ENCODE data around the gene FAM3D. TPM values are rescaled to one million over a fixed set of nuclear protein-coding genes. Genes with fewer than 3 reads are reported as not detected.
"Not testable (repeated sequence)": the region's sequence is repeated elsewhere in the genome, so short reads cannot be mapped to it uniquely, and the experiment has no call there.

The FAM3D gene
- total RNA-seq, 5 donors from 2014 or later (not counting 1 experiment from before 2014, with no cell fraction given): 0.38 to 0.41 TPM; not detected in 3

DNA sequence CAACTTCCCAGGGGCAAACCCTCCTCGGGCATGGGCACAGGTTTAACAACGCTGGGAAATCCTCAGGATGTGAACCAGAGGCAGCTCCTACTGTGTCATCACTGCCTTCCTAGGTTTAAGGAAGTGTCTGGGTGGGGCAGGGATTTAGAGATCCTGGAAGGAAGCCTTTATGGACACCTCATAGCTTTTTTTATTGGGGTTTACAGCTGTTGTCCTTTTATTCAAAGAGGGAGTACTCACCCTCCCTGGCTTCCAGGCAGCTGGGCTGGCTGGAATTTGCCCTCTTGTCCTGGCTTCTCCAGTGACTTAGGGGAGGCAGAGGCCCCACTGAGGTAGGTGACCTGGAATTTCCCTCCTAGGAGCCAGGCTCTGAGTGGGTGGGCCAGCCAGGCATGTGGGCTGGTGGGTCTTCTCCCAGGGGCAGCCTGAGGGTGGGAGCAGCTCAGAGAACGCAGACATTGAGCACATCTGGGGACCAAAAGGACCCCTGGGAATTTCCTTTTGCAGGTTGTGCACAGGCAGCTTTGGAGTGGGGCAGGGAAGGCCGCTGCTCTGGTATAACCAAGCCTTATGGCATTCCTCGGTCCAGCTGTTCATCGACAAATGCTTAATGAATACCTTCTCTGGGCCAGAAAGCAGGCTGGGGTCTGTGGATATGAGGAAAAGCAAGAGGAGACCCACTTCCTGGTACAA lies 13.5 kb upstream of the FAM3D start:
- no peak overlapping the region for H3K27ac Mint-ChIP-seq
- Histone ChIP-seq H3K9me3 (no peaks in the 10 kb centered on the region), H3K4me3 (ENCODE audit: control insufficient read depth in 1 of 2, extremely low read depth in 1 of 2, low read length in 1 of 2) (no peak overlapping the region), H3K36me3 (ENCODE audit: control insufficient read depth in 2 of 2, extremely low read depth in 1 of 2, insufficient read depth in 1 of 2, low read length in 1 of 2) (no peaks in the 10 kb centered on the region), H3K27ac (ENCODE audit: low read length) (no peak overlapping the region), H3K27me3 (replicated peaks in 1 of 2; ENCODE audit: control insufficient read depth in 2 of 2, extremely low read depth in 1 of 2, insufficient read depth in 2 of 2, low read length in 1 of 2) (peaks cover 0 to 26% of the 10 kb centered on the region in 2 experiments), H3K4me1 (ENCODE audit: control insufficient read depth in 1 of 2, extremely low read depth in 1 of 2, insufficient read depth in 2 of 2, low read length in 2 of 2) (no peaks in the 10 kb centered on the region)
- DNase-seq (no peak), ATAC-seq (replicated peaks in 1 of 4) (no peak)
- peaks cover 0 to 8% (median 0%) of the 10 kb centered on the region in 3 donors for H3K9me3 Mint-ChIP-seq
- H3K4me1 Mint-ChIP-seq: no peaks in the 10 kb centered on the region
- ChIA-PET CTCF (interaction anchor here in 1 of 2 donors (0.7 kb wide), 1 partner anchor 1151 kb away, joined by 3 read pairs; no protein-coding TSS in a partner anchor), POLR2A (no interaction called here)
- H3K36me3 Mint-ChIP-seq: no peaks in the 10 kb centered on the region
- WGBS (ENCODE audit: insufficient coverage): 76% methylated on average over 5 of the region's 6 CpGs
- H3K27me3 Mint-ChIP-seq: peaks cover 17 to 18% of the 10 kb centered on the region in 2 donors
- no peak overlapping the region for H3K4me3 Mint-ChIP-seq

DNA sequence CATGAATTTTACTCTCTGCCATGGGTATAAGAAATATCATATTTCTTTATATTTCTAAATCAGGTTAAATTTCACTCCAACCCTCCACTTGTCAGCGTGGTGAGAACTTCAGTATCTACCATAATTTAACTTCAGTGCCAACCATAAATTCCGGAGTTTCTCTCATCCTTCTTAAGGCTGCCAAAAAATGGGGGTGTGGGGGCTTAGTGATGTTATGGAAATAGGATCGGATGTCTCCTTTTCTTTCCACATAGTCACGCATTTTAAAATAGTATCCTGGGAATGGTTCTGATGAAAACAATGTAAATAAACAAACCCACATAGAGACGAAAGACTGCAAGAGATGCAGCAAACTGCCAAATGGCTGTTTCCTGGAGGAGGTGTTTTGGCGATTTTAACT lies 12.9 kb upstream of the FAM3D start:
- Histone ChIP-seq H3K4me1 (ENCODE audit: control insufficient read depth in 1 of 2, extremely low read depth in 1 of 2, insufficient read depth in 2 of 2, low read length in 2 of 2) (no peaks in the 10 kb centered on the region), H3K36me3 (ENCODE audit: control insufficient read depth in 2 of 2, extremely low read depth in 1 of 2, insufficient read depth in 1 of 2, low read length in 1 of 2) (no peaks in the 10 kb centered on the region), H3K9me3 (no peaks in the 10 kb centered on the region), H3K27me3 (replicated peaks in 1 of 2; ENCODE audit: control insufficient read depth in 2 of 2, extremely low read depth in 1 of 2, insufficient read depth in 2 of 2, low read length in 1 of 2) (peaks cover 0 to 26% of the 10 kb centered on the region in 2 experiments), H3K4me3 (ENCODE audit: control insufficient read depth in 1 of 2, extremely low read depth in 1 of 2, low read length in 1 of 2) (no peak overlapping the region), H3K27ac (ENCODE audit: low read length) (no peak overlapping the region)
- ATAC-seq (replicated peaks in 1 of 4): no peak
- POLR2A ChIA-PET: interaction anchor here in 1 of 2 donors (0.6 kb wide), 1 partner anchor 134 kb away, joined by 4 read pairs; no protein-coding TSS in a partner anchor
- H3K4me1 Mint-ChIP-seq: no peaks in the 10 kb centered on the region
- no peak for DNase-seq
- no peak overlapping the region for H3K4me3 Mint-ChIP-seq
- no peak overlapping the region for H3K27ac Mint-ChIP-seq
- CTCF ChIA-PET: interaction anchor here in 1 of 2 donors (0.7 kb wide), 1 partner anchor 1152 kb away, joined by 3 read pairs; no protein-coding TSS in a partner anchor
- no CpG with 5 or more reads among the region's 6 CpGs for WGBS (ENCODE audit: insufficient coverage)
- H3K9me3 Mint-ChIP-seq: peaks cover 0 to 8% (median 0%) of the 10 kb centered on the region in 3 donors
- H3K36me3 Mint-ChIP-seq: no peaks in the 10 kb centered on the region
- H3K27me3 Mint-ChIP-seq: peaks cover 17 to 18% of the 10 kb centered on the region in 2 donors

DNA sequence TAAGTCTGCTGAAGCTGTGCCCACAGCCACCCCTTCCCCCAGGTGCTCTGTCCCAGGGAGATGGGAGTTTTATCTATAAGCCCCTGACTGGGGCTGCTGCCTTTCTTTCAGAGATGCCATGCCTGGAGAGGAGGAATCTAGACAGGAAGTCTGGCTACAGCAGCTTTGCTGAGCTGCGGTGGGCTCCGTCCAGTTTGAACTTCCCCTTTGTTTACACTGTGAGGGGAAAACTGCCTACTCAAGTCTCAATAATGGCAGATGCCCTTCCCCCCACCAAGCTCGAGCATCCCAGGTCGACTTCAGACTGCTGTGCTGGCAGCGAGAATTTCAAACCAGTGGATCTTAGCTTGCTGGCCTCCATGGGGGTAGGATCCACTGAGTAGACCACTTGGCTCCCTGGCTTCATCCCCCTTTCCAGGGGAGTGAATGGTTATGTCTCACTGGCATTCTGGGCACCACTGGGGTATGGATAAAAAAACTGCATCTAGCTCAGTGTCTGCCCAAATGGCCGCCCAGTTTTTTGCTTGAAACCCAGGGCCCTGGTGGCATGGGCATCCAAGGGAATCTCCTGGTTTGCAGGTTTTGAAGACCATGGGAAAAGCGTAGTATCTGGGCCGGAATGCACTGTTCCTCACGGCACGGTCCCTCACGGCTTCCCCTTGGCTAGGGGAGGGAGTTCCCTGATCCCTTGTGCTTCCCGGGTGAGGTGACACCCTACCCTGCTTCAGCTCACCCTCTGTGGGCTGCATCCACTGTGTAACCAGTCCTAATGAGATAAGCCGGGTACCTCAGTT lies 11.8 kb upstream of the FAM3D start:
- Mint-ChIP-seq H3K27me3 (peaks cover 18 to 20% of the 10 kb centered on the region in 2 donors), H3K9me3 (peaks cover 0 to 17% (median 0%) of the 10 kb centered on the region in 3 donors)
- POLR2A ChIA-PET: interaction anchor here in 1 of 2 donors (0.6 kb wide), 1 partner anchor 135 kb away, joined by 4 read pairs; no protein-coding TSS in a partner anchor
- H3K4me3 ChIP-seq (ENCODE audit: control insufficient read depth in 1 of 2, extremely low read depth in 1 of 2, low read length in 1 of 2); H3K4me3 Mint-ChIP-seq; H3K36me3 Mint-ChIP-seq; H3K36me3 ChIP-seq (ENCODE audit: control insufficient read depth in 2 of 2, extremely low read depth in 1 of 2, insufficient read depth in 1 of 2, low read length in 1 of 2); H3K27ac ChIP-seq (ENCODE audit: low read length); CTCF ChIA-PET; DNase-seq; H3K27ac Mint-ChIP-seq; H3K9me3 ChIP-seq; H3K4me1 Mint-ChIP-seq; ATAC-seq (replicated peaks in 1 of 4); H3K4me1 ChIP-seq (ENCODE audit: control insufficient read depth in 1 of 2, extremely low read depth in 1 of 2, insufficient read depth in 2 of 2, low read length in 2 of 2): not testable (repeated sequence)
- WGBS (ENCODE audit: insufficient coverage): 68% methylated on average over 8 of the region's 13 CpGs
- H3K27me3 ChIP-seq (replicated peaks in 1 of 2; ENCODE audit: control insufficient read depth in 2 of 2, extremely low read depth in 1 of 2, insufficient read depth in 2 of 2, low read length in 1 of 2): peaks cover 0 to 23% of the 10 kb centered on the region in 2 experiments

DNA sequence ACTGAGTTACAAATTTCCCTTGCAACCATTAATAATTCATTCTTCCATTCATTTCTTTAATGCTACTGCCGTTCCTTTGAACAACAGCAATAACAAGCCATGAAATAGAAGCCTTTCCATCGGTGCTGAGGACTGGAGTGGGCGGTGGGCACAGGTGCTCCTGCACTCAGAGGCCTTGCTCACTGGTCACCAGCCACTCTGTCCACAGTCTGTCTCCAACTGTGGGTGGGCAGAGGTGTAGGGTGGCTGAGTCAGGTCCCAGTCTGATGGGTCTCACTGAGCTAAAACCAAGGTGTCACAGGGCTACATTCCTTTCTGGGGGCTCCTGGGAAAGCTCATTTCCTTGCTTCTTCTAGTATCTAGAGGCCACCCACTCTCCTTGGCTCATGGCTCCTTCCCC lies 6.3 kb upstream of the FAM3D start:
- WGBS (ENCODE audit: insufficient coverage): 100% methylated on average over 1 of the region's 3 CpGs
- ATAC-seq (replicated peaks in 1 of 4): no peak

DNA sequence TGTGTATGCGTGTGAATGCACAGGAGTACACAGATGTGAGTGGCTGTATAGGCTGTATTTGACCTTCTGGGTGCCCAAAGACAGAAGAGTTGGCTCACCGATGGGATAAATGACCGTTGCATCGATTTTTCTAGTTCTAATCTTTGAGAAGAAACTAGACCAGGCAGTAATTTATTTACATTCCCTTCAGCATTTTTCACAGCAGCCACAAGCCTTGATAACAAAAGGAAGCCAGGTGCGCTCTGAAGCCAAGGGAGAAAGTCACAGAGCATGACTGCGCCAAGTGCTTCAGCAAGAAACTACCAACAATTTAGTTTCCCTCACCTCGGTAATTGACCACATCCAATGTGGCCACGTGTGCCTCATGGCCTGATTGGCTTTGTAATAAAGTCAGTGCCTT lies 5.9 kb upstream of the FAM3D start:
- POLR2A ChIA-PET: no interaction called here
- peaks cover 0 to 17% (median 0%) of the 10 kb centered on the region in 3 donors for H3K9me3 Mint-ChIP-seq

More for the DNA sequence above, 6.3 kb upstream of the FAM3D start:
- H3K27me3 ChIP-seq (replicated peaks in 1 of 2; ENCODE audit: control insufficient read depth in 2 of 2, extremely low read depth in 1 of 2, insufficient read depth in 2 of 2, low read length in 1 of 2): peaks cover 0 to 4% of the 10 kb centered on the region in 2 experiments
- Mint-ChIP-seq H3K9me3 (peaks cover 0 to 17% (median 0%) of the 10 kb centered on the region in 3 donors), H3K4me1 (no peaks in the 10 kb centered on the region), H3K36me3 (no peaks in the 10 kb centered on the region), H3K4me3 (no peak overlapping the region), H3K27me3 (peaks cover 6 to 13% of the 10 kb centered on the region in 2 donors), H3K27ac (no peak overlapping the region)
- DNase-seq: no peak
- ChIA-PET POLR2A (no interaction called here), CTCF (no interaction called here)
- H3K36me3 ChIP-seq (ENCODE audit: control insufficient read depth in 2 of 2, extremely low read depth in 1 of 2, insufficient read depth in 1 of 2, low read length in 1 of 2): no peaks in the 10 kb centered on the region
- H3K27ac ChIP-seq (ENCODE audit: low read length): no peak overlapping the region
- H3K9me3 ChIP-seq: no peaks in the 10 kb centered on the region
- H3K4me3 ChIP-seq (ENCODE audit: control insufficient read depth in 1 of 2, extremely low read depth in 1 of 2, low read length in 1 of 2): no peak overlapping the region
- no peaks in the 10 kb centered on the region for H3K4me1 ChIP-seq (ENCODE audit: control insufficient read depth in 1 of 2, extremely low read depth in 1 of 2, insufficient read depth in 2 of 2, low read length in 2 of 2)

DNA sequence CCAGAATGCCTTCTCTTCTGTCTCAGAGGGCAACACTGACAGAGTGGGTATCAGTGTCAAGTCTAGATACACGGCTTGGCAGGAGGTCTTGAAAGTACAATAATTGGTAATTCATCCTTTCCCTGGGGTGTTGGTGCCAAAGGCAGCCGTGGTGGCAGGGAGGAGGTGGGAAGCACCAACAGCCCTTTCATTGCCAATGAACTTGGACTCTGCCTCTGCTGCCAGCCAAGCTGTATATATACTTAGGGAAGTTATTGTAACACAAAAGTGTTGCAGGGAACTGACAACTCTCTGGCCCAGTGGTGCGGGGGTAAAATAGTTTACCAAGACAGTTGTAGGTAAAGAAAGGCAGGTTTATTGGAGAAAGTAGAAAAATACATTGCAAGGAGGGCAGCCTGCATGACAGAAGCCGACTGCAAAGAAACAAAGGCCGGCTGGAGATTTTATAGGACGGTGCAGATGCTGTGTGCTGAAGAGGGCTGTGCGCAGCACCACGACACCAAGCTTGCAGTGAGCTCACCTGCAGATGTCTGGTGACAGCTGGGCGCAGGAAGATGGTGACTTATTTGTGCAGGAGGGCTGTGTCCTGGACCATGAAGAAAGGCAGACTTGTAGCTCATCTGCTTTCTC lies 4.0 kb upstream of the FAM3D start:
- H3K4me3 Mint-ChIP-seq: no peak overlapping the region
- peaks cover 0 to 11% (median 0%) of the 10 kb centered on the region in 3 donors for H3K9me3 Mint-ChIP-seq
- DNase-seq (no peak), ATAC-seq (replicated peaks in 1 of 4) (no peak)
- H3K4me1 Mint-ChIP-seq: no peaks in the 10 kb centered on the region
- no peak overlapping the region for H3K27ac ChIP-seq (ENCODE audit: low read length)
- H3K4me1 ChIP-seq (ENCODE audit: control insufficient read depth in 1 of 2, extremely low read depth in 1 of 2, insufficient read depth in 2 of 2, low read length in 2 of 2): no peaks in the 10 kb centered on the region
- POLR2A ChIA-PET: no interaction called here
- peaks cover 6 to 13% of the 10 kb centered on the region in 2 donors for H3K27me3 Mint-ChIP-seq
- no peaks in the 10 kb centered on the region for H3K9me3 ChIP-seq
- no peak overlapping the region for H3K27ac Mint-ChIP-seq
- 83% methylated on average over 8 of the region's 9 CpGs for WGBS (ENCODE audit: insufficient coverage)
- no peak overlapping the region for H3K4me3 ChIP-seq (ENCODE audit: control insufficient read depth in 1 of 2, extremely low read depth in 1 of 2, low read length in 1 of 2)
- no peaks in the 10 kb centered on the region for H3K36me3 Mint-ChIP-seq
- CTCF ChIA-PET: interaction anchor here in 1 of 2 donors (0.6 kb wide), 1 partner anchor 18 kb away, joined by 4 read pairs; no protein-coding TSS in a partner anchor
- no peaks in the 10 kb centered on the region for H3K36me3 ChIP-seq (ENCODE audit: control insufficient read depth in 2 of 2, extremely low read depth in 1 of 2, insufficient read depth in 1 of 2, low read length in 1 of 2)
- peaks cover 0 to 7% of the 10 kb centered on the region in 2 experiments for H3K27me3 ChIP-seq (replicated peaks in 1 of 2; ENCODE audit: control insufficient read depth in 2 of 2, extremely low read depth in 1 of 2, insufficient read depth in 2 of 2, low read length in 1 of 2)

More for the DNA sequence above, 5.9 kb upstream of the FAM3D start:
- H3K27ac Mint-ChIP-seq: no peak overlapping the region
- ATAC-seq (replicated peaks in 1 of 4) (no peak), DNase-seq (no peak)
- Histone ChIP-seq H3K36me3 (ENCODE audit: control insufficient read depth in 2 of 2, extremely low read depth in 1 of 2, insufficient read depth in 1 of 2, low read length in 1 of 2) (no peaks in the 10 kb centered on the region), H3K27ac (ENCODE audit: low read length) (no peak overlapping the region), H3K4me3 (ENCODE audit: control insufficient read depth in 1 of 2, extremely low read depth in 1 of 2, low read length in 1 of 2) (no peak overlapping the region), H3K4me1 (ENCODE audit: control insufficient read depth in 1 of 2, extremely low read depth in 1 of 2, insufficient read depth in 2 of 2, low read length in 2 of 2) (no peaks in the 10 kb centered on the region), H3K9me3 (no peaks in the 10 kb centered on the region), H3K27me3 (replicated peaks in 1 of 2; ENCODE audit: control insufficient read depth in 2 of 2, extremely low read depth in 1 of 2, insufficient read depth in 2 of 2, low read length in 1 of 2) (peaks cover 0 to 4% of the 10 kb centered on the region in 2 experiments)
- H3K27me3 Mint-ChIP-seq: peaks cover 5 to 11% of the 10 kb centered on the region in 2 donors
- CTCF ChIA-PET: no interaction called here
- WGBS (ENCODE audit: insufficient coverage): 67% methylated on average over 1 of the region's 8 CpGs
- no peak overlapping the region for H3K4me3 Mint-ChIP-seq
- H3K4me1 Mint-ChIP-seq: no peaks in the 10 kb centered on the region
- H3K36me3 Mint-ChIP-seq: no peaks in the 10 kb centered on the region
